ENCODE results near the gene TNPO3.
"Not testable (repeated sequence)": the region's sequence is repeated elsewhere in the genome, so short reads cannot be mapped to it uniquely, and the experiment has no call there.

TNPO3 gene

GRCh38 chr7:129043012-129043411 is 11.9 kb downstream of the TNPO3 start:
- no peak for TF ChIP-seq CTCF (IDR thresholded peaks at IDR 0.05; ENCODE audit: borderline replicate concordance, control extremely low read depth, extremely low read depth, insufficient read depth, missing control alignments)
- in situ Hi-C loops (cut with MboI; ENCODE audit: low sequenced_read_pairs, unreplicated experiment): no loop called here
- DNase-seq (ENCODE audit: low spot score): no peak

GRCh38 chr7:129041142-129042085 is 13.5 kb downstream of the TNPO3 start:
- no peak for DNase-seq (ENCODE audit: low spot score)
- no peak for TF ChIP-seq CTCF (IDR thresholded peaks at IDR 0.05; ENCODE audit: borderline replicate concordance, control extremely low read depth, extremely low read depth, insufficient read depth, missing control alignments)
- in situ Hi-C loops (cut with MboI; ENCODE audit: low sequenced_read_pairs, unreplicated experiment): no loop called here

- in situ Hi-C loops (cut with MboI; ENCODE audit: low sequenced_read_pairs, unreplicated experiment); DNase-seq (ENCODE audit: low spot score): not testable (repeated sequence)
Measured at GRCh38 chr7:129038468-129038867, 16.4 kb downstream of the TNPO3 start.

- no peak for DNase-seq (ENCODE audit: low spot score)
- TF ChIP-seq CTCF (IDR thresholded peaks at IDR 0.05; ENCODE audit: borderline replicate concordance, control extremely low read depth, extremely low read depth, insufficient read depth, missing control alignments): no peak
- in situ Hi-C loops (cut with MboI; ENCODE audit: low sequenced_read_pairs, unreplicated experiment): no loop called here
Measured at GRCh38 chr7:129037585-129037984, 17.3 kb downstream of the TNPO3 start.

- no peak for TF ChIP-seq CTCF (IDR thresholded peaks at IDR 0.05; ENCODE audit: borderline replicate concordance, control extremely low read depth, extremely low read depth, insufficient read depth, missing control alignments)
- DNase-seq (ENCODE audit: low spot score): no peak
- in situ Hi-C loops (cut with MboI; ENCODE audit: low sequenced_read_pairs, unreplicated experiment): no loop called here
Measured at GRCh38 chr7:129032017-129032416, 22.9 kb downstream of the TNPO3 start.

GRCh38 chr7:129030440-129030839 is 24.5 kb downstream of the TNPO3 start:
- no peak for TF ChIP-seq CTCF (IDR thresholded peaks at IDR 0.05; ENCODE audit: borderline replicate concordance, control extremely low read depth, extremely low read depth, insufficient read depth, missing control alignments)
- in situ Hi-C loops (cut with MboI; ENCODE audit: low sequenced_read_pairs, unreplicated experiment): no loop called here
- no peak for DNase-seq (ENCODE audit: low spot score)

GRCh38 chr7:129024125-129024524 is 30.8 kb downstream of the TNPO3 start:
- TF ChIP-seq CTCF (IDR thresholded peaks at IDR 0.05; ENCODE audit: borderline replicate concordance, control extremely low read depth, extremely low read depth, insufficient read depth, missing control alignments): no peak
- no peak for DNase-seq (ENCODE audit: low spot score)
- in situ Hi-C loops (cut with MboI; ENCODE audit: low sequenced_read_pairs, unreplicated experiment): no loop called here

All from GM13976 (cell line).